GM21360 (cell line): ENCODE results near the gene ACSL3.
"Not testable (repeated sequence)": the region's sequence is repeated elsewhere in the genome, so short reads cannot be mapped to it uniquely, and the experiment has no call there.

ENCODE experiments used
- ATAC-seq: cut with Tn5 transposase; IDR thresholded peaks from one replicate; pipeline ENCODE4 v1.9.1; 2021; ENCODE audit warnings: mild to moderate bottlenecking, moderate library complexity; ENCODE audit not compliant: unreplicated experiment

The ACSL3 gene

GRCh38 chr2:222968550-222969155 is 107.8 kb downstream of the ACSL3 start:
- ATAC-seq, result no peak

GRCh38 chr2:222969491-222969890 is 108.7 kb downstream of the ACSL3 start:
- no peak for ATAC-seq

GRCh38 chr2:222972420-222972819 is 111.6 kb downstream of the ACSL3 start:
- no peak for ATAC-seq

GRCh38 chr2:222973237-222973636 is 112.4 kb downstream of the ACSL3 start:
- no peak for ATAC-seq

GRCh38 chr2:222973733-222974132 is 112.9 kb downstream of the ACSL3 start:
- no peak for ATAC-seq

GRCh38 chr2:222976521-222977061 is 115.8 kb downstream of the ACSL3 start:
- ATAC-seq, result no peak

GRCh38 chr2:222977121-222977520 is 116.3 kb downstream of the ACSL3 start:
- no peak for ATAC-seq

- ATAC-seq, result no peak
These were observed 118.0 kb downstream of the ACSL3 start for GRCh38 chr2:222978850-222979249.

- no peak for ATAC-seq
These were observed 118.6 kb downstream of the ACSL3 start for GRCh38 chr2:222979484-222979883.

- peak; percentile 91 for ATAC-seq
These were observed 121.4 kb downstream of the ACSL3 start for GRCh38 chr2:222982010-222982908.

GRCh38 chr2:222982909-222983265 is 122.1 kb downstream of the ACSL3 start:
- no peak for ATAC-seq

- no peak for ATAC-seq
These were observed 124.1 kb downstream of the ACSL3 start for GRCh38 chr2:222984908-222985307.

GRCh38 chr2:222989431-222989830 is 128.6 kb downstream of the ACSL3 start:
- no peak for ATAC-seq

GRCh38 chr2:222990206-222990605 is 129.4 kb downstream of the ACSL3 start:
- not testable (repeated sequence) for ATAC-seq

- ATAC-seq, result no peak
These were observed 131.3 kb downstream of the ACSL3 start for GRCh38 chr2:222992137-222992536.
